GM18907 (cell line): ENCODE results near the gene PDE9A.
"Not testable (repeated sequence)": the region's sequence is repeated elsewhere in the genome, so short reads cannot be mapped to it uniquely, and the experiment has no call there.

Experiments used
- ATAC-seq: cut with Tn5 transposase; IDR thresholded peaks from one replicate; pipeline ENCODE4 v1.9.1; 2021; ENCODE audit warnings: mild to moderate bottlenecking, moderate library complexity; ENCODE audit not compliant: unreplicated experiment

Gene PDE9A

GRCh38 chr21:42812528-42813241 lies 159.3 kb downstream of the PDE9A start:
- ATAC-seq: not testable (repeated sequence)

GRCh38 chr21:42815217-42815616 lies 161.8 kb downstream of the PDE9A start:
- ATAC-seq: no peak

GRCh38 chr21:42818328-42818749 lies 164.9 kb downstream of the PDE9A start:
- no peak for ATAC-seq

- no peak for ATAC-seq
These were observed 166.6 kb downstream of the PDE9A start for GRCh38 chr21:42819861-42820615.

- ATAC-seq: no peak
These were observed 167.4 kb downstream of the PDE9A start for GRCh38 chr21:42820616-42821465.
